HFF-Myc (cell line): ENCODE results near the gene TRMT61A.

Experiments used
- DNase-seq: peaks from one replicate; pipeline ENCODE4 v3.0.0-alpha.2; 2011; ENCODE audit warnings: low read depth; ENCODE audit errors: extremely low read depth
- H3K4me3 ChIP-seq: replicated peaks from 2 replicates; pipeline ENCODE4 v1.5.1; 2011; ENCODE audit warnings: low read depth, mild to moderate bottlenecking, control low read depth, low read length
- TF ChIP-seq, protein P1 (sequence below): IDR thresholded peaks from 2 replicates; pipeline ENCODE4 v1.5.1; 2012; ENCODE audit warnings: mild to moderate bottlenecking, low read depth, low read length, control low read depth; ENCODE audit errors: missing control alignments

TRMT61A gene

DNA sequence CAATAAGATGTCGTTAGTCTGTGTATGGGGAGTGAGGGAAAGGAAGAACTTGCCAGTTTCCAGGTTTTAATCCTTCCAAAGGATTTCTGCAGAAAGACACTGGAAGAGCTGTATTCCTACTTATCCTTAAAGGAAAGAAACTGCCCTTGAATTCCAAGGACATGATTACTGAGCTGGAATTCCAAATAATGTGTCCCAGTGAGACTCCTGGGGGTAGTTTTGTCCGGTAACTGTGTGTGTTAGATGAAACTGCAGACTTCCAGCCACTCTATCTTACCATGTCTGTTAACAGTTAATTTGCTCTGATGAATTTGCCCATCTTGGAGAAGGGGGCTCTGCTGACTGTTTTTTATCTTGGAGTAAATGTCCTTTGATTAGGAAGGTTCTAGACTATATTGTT is 39.4 kb upstream of the TRMT61A start:
- DNase-seq = no peak
- H3K4me3 ChIP-seq = no peak overlapping the region
- TF ChIP-seq, protein P1, sequence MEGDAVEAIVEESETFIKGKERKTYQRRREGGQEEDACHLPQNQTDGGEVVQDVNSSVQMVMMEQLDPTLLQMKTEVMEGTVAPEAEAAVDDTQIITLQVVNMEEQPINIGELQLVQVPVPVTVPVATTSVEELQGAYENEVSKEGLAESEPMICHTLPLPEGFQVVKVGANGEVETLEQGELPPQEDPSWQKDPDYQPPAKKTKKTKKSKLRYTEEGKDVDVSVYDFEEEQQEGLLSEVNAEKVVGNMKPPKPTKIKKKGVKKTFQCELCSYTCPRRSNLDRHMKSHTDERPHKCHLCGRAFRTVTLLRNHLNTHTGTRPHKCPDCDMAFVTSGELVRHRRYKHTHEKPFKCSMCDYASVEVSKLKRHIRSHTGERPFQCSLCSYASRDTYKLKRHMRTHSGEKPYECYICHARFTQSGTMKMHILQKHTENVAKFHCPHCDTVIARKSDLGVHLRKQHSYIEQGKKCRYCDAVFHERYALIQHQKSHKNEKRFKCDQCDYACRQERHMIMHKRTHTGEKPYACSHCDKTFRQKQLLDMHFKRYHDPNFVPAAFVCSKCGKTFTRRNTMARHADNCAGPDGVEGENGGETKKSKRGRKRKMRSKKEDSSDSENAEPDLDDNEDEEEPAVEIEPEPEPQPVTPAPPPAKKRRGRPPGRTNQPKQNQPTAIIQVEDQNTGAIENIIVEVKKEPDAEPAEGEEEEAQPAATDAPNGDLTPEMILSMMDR = no peak

GRCh38 chr14:103491691-103492090 is 37.3 kb upstream of the TRMT61A start:
- TF ChIP-seq, protein P1 = no peak
- no peak for DNase-seq
- H3K4me3 ChIP-seq = no peak overlapping the region

- H3K4me3 ChIP-seq = no peak overlapping the region
- DNase-seq = no peak
- TF ChIP-seq, protein P1 = no peak
These were observed 36.7 kb upstream of the TRMT61A start for GRCh38 chr14:103492156-103492925.

GRCh38 chr14:103495854-103496253 is 33.1 kb upstream of the TRMT61A start:
- DNase-seq = no peak
- H3K4me3 ChIP-seq = no peak overlapping the region
- TF ChIP-seq, protein P1 = no peak

GRCh38 chr14:103496776-103497175 is 32.2 kb upstream of the TRMT61A start:
- no peak overlapping the region for H3K4me3 ChIP-seq
- no peak for DNase-seq
- TF ChIP-seq, protein P1 = no peak

DNA sequence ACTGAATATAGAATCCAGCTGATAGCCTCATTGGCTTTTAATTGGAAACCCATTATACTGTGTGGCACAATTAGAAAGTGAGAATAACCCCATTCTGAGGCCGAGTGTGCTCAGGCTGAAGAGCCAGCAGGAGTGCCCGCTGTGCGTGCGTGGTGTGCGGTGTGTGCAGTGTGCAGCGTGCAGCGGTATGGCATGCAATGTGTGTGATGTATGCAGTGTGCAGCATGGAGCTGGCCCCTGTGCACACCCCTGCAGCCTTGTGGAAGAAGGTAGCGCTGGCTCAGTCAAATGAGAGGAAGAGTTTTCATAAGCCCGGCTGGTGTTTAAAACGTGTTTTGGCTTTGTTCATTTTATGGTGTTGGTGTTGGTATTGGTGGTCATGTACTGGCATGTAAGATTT is 29.3 kb upstream of the TRMT61A start:
- TF ChIP-seq, protein P1 = no peak

More for the DNA sequence above, 29.3 kb upstream of the TRMT61A start:
- DNase-seq = no peak
- no peak overlapping the region for H3K4me3 ChIP-seq
